NK-92 treated with Interleukin-12 subunit alpha and Interleukin-12 subunit beta, amount 100 ng/mL, for 24 hours (cell line): ENCODE results near the gene ZNF827.
"Not testable (repeated sequence)": the region's sequence is repeated elsewhere in the genome, so short reads cannot be mapped to it uniquely, and the experiment has no call there.

ENCODE experiments used
- DNase-seq: peaks from one replicate; lab custom pipeline; 2025; lab: John Stamatoyannopoulos, UW

Gene ZNF827

GRCh38 chr4:145863191-145863590, 75.4 kb downstream of the ZNF827 start:
- no peak for DNase-seq

- no peak for DNase-seq
These were observed 77.0 kb downstream of the ZNF827 start for GRCh38 chr4:145861336-145862318.

- DNase-seq = no peak
These were observed 77.7 kb downstream of the ZNF827 start for GRCh38 chr4:145860897-145861296.

GRCh38 chr4:145860446-145860845, 78.2 kb downstream of the ZNF827 start:
- no peak for DNase-seq

GRCh38 chr4:145859926-145860325, 78.7 kb downstream of the ZNF827 start:
- no peak for DNase-seq

- no peak for DNase-seq
These were observed 79.2 kb downstream of the ZNF827 start for GRCh38 chr4:145859426-145859825.

GRCh38 chr4:145852256-145852839, 86.3 kb downstream of the ZNF827 start:
- DNase-seq = no peak

- DNase-seq = no peak
These were observed 87.0 kb downstream of the ZNF827 start for GRCh38 chr4:145851511-145852201.

GRCh38 chr4:145847764-145848163, 90.9 kb downstream of the ZNF827 start:
- no peak for DNase-seq

- DNase-seq = no peak
These were observed 93.5 kb downstream of the ZNF827 start for GRCh38 chr4:145845118-145845517.

GRCh38 chr4:145843639-145844038, 95.0 kb downstream of the ZNF827 start:
- DNase-seq = no peak

- DNase-seq = no peak
These were observed 95.5 kb downstream of the ZNF827 start for GRCh38 chr4:145843148-145843547.

- no peak for DNase-seq
These were observed 96.3 kb downstream of the ZNF827 start for GRCh38 chr4:145842224-145842887.

GRCh38 chr4:145840801-145841200, 97.8 kb downstream of the ZNF827 start:
- no peak for DNase-seq

GRCh38 chr4:145840162-145840768, 98.4 kb downstream of the ZNF827 start:
- no peak for DNase-seq

- no peak for DNase-seq
These were observed 99.5 kb downstream of the ZNF827 start for GRCh38 chr4:145839151-145839550.

- not testable (repeated sequence) for DNase-seq
These were observed 106.2 kb downstream of the ZNF827 start for GRCh38 chr4:145832384-145832783.

GRCh38 chr4:145830699-145831098, 107.9 kb downstream of the ZNF827 start:
- no peak for DNase-seq

GRCh38 chr4:145829629-145830395, 108.8 kb downstream of the ZNF827 start:
- DNase-seq = no peak

GRCh38 chr4:145828802-145829485, 109.7 kb downstream of the ZNF827 start:
- no peak for DNase-seq
